K562 (cell line): Measurements from ENCODE around the gene HCCS. TPM values are rescaled to one million over a fixed set of nuclear protein-coding genes. Genes with fewer than 3 reads are reported as not detected.
A peak's percentile ranks its signal among the peaks of the same experiment; 100 is the strongest.

ENCODE experiments used
- ATF1 ChIP-seq, 2 experiments: fragments of 450-650 bp in 1 of 2; IDR thresholded peaks; 2 replicates each; pipeline ENCODE4 v1.6.1; 2016; ENCODE audit warnings: missing compliant biosample characterization in 1 of 2, missing genetic modification characterization in 1 of 2
- GATAD2A ChIP-seq: fragments of 450-650 bp; IDR thresholded peaks from 2 replicates; pipeline ENCODE4 v1.6.1; 2017
- HDAC8 ChIP-seq: fragments of 450-650 bp; IDR thresholded peaks from 2 replicates; pipeline ENCODE4 v1.6.1; 2016; ENCODE audit warnings: mild to moderate bottlenecking, missing genetic modification characterization, moderate library complexity, missing compliant biosample characterization
- MYNN ChIP-seq, 2 experiments: sonication (generic); formaldehyde crosslinking in 1 of 2; IDR thresholded peaks; 2 replicates each; pipeline versions ENCODE4 v1.5.0 to v1.6.1; 2016 to 2020; ENCODE audit warnings: antibody characterized with exemption in 1 of 2, missing genetic modification reagents in 1 of 2
- NR2C1 ChIP-seq, 2 experiments: fragments of 450-650 bp; IDR thresholded peaks; 2 replicates each; pipeline ENCODE4 v1.6.1; 2017; ENCODE audit warnings: mild to moderate bottlenecking in 2 of 2, antibody characterized with exemption in 1 of 2, inconsistent platforms in 1 of 2, missing compliant biosample characterization in 1 of 2, missing genetic modification characterization in 1 of 2
- POLR2G ChIP-seq: fragments of 200-400 bp; formaldehyde crosslinking; IDR thresholded peaks from 2 replicates; pipeline ENCODE4 v1.6.1; 2017; ENCODE audit warnings: low read depth, mild to moderate bottlenecking, antibody characterized with exemption, low read length, moderate library complexity
- POU5F1 ChIP-seq: fragments of 150-350 bp; IDR thresholded peaks from 2 replicates; pipeline ENCODE4 v1.6.1; 2014; ENCODE audit warnings: borderline replicate concordance, low read length, low read depth, mild to moderate bottlenecking; ENCODE audit not compliant: partially characterized antibody
- TAF7 ChIP-seq: fragments of 450-650 bp; IDR thresholded peaks from 2 replicates; pipeline ENCODE4 v1.6.1; 2016; ENCODE audit warnings: missing genetic modification characterization, missing compliant biosample characterization
- ZFPM2 ChIP-seq: fragments of 250-450 bp; sonication (Bioruptor Pico); IDR thresholded peaks from 2 replicates; pipeline ENCODE4 v1.5.1; 2022; ENCODE audit warnings: mild to moderate bottlenecking
- ZNF12 ChIP-seq: sonication (generic); formaldehyde crosslinking; IDR thresholded peaks from 2 replicates; pipeline ENCODE4 v1.4.0; 2020; ENCODE audit warnings: mild to moderate bottlenecking, missing genetic modification reagents
- ZNF134 ChIP-seq: fragments of 250-450 bp; sonication (Bioruptor Pico); conservative IDR thresholded peaks from 2 replicates; pipeline ENCODE4 v1.4.0; 2020
- ZNF696 ChIP-seq: fragments of 250-450 bp; sonication (Bioruptor Pico); conservative IDR thresholded peaks from 2 replicates; pipeline ENCODE4 v1.4.0; 2020; ENCODE audit warnings: mild to moderate bottlenecking, moderate library complexity
- polyA plus RNA-seq, 8 experiments: library from polyadenylated mRNA; depleted of rRNA in 4 of 8; stranded (reverse) in 5 of 8; unstranded in 3 of 8; fragments of >200 nt; fragmentation: Nextera tagmentation in 2 of 8; fragmentation: Illumina TruSeq in 1 of 8; extraction: Ambion mirVana in 2 of 8; extraction: Trizol in 1 of 8; gene quantifications; 2 replicates each; pipeline versions ENCODE4 v1.2.1 to v1.2.3, GENCODE V29; 2011 to 2014; ENCODE audit warnings: inconsistent platforms in 1 of 8, missing spikeins in 1 of 8
- total RNA-seq, 7 experiments: library from RNA; depleted of rRNA in 6 of 7; stranded (reverse); fragments of >200 nt in 6 of 7; fragmentation: Illumina TruSeq in 2 of 7; extraction: Trizol in 2 of 7; gene quantifications; 2 replicates each; pipeline versions ENCODE4 v1.2.1 to v1.2.3, GENCODE V29; 2011 to 2021; ENCODE audit warnings: low replicate concordance in 1 of 7
- TF ChIP-seq, protein P1 (sequence below): fragments of 200-800 bp; sonication (Bioruptor generic); IDR thresholded peaks from 2 replicates; pipeline ENCODE4 v1.6.1; 2017; ENCODE audit warnings: missing genetic modification characterization, missing compliant biosample characterization
- TF ChIP-seq, protein P2 (sequence below), 2 experiments: fragments of 450-650 bp in 1 of 2; sonication (generic) in 1 of 2; formaldehyde crosslinking in 1 of 2; IDR thresholded peaks in 1 of 2; conservative IDR thresholded peaks in 1 of 2; 2 replicates each; pipeline versions ENCODE4 v1.6.1 to v1.8.1; 2016 to 2023; ENCODE audit warnings: mild to moderate bottlenecking in 2 of 2, moderate library complexity in 2 of 2, inconsistent platforms in 1 of 2, missing genetic modification reagents in 1 of 2
- TF ChIP-seq, protein P3 (sequence below): fragments of 250-450 bp; sonication (Bioruptor Pico); IDR thresholded peaks from 2 replicates; pipeline ENCODE4 v1.8.0; 2022; ENCODE audit warnings: moderate library complexity, mild to moderate bottlenecking, inconsistent platforms
- TF ChIP-seq, protein P4 (sequence below): sonication (generic); formaldehyde crosslinking; IDR thresholded peaks from 2 replicates; pipeline ENCODE4 v1.8.0; 2022; ENCODE audit warnings: mild to moderate bottlenecking, missing genetic modification reagents

HCCS gene
- total and polyA plus RNA-seq, 9 of the 15 experiments (the other 6 are each of a cell fraction or from before 2014, with no cell fraction given), result 22.9 to 81.5 (median 66.9) TPM

DNA sequence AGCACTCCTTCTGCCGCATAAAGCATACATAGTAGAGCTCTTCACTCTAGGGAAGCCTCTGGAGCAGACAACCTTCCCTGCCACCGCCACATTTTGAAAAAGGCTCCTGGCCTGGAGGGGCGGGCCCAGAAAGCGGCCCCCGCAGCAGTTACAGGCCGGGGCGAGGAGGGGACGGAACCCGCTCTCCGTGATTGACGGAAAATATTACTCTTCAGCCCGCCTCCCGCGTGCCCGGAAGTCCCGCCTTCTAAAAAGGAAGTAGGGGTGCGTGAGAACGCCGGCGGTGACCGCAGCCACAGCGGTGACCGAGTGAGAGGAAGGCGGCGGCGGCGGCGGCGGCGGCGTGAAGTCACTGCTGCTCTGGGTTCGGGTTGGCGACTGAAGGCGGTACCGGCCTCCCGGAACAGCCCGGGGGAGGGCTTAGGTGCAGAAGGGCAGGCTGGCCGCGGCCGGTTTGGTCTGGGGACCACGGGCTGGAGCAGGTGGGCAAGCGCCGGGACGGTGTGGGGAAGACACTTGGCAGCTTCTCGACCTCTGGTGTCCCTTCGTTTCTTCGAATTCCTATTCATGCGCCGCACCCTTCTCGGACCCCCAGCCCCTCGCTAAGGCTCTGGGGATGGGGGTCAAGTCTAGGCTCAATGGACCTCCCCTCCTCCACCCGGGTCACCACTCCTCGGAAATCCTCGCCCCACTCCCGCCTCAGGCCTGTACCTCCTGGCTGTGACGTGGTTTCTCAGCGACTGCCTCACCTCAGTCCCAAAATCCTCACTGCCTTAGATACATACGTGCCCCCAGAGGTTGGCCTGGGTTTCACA, at the start of gene HCCS (continued):
- TF ChIP-seq POU5F1, result no peak
- TF ChIP-seq, protein P1, sequence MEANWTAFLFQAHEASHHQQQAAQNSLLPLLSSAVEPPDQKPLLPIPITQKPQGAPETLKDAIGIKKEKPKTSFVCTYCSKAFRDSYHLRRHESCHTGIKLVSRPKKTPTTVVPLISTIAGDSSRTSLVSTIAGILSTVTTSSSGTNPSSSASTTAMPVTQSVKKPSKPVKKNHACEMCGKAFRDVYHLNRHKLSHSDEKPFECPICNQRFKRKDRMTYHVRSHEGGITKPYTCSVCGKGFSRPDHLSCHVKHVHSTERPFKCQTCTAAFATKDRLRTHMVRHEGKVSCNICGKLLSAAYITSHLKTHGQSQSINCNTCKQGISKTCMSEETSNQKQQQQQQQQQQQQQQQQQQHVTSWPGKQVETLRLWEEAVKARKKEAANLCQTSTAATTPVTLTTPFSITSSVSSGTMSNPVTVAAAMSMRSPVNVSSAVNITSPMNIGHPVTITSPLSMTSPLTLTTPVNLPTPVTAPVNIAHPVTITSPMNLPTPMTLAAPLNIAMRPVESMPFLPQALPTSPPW (CRISPR knock-in tag), result peak; percentile 85
- no peak for TF ChIP-seq HDAC8
- peak; percentile 95 for TF ChIP-seq POLR2G
- TF ChIP-seq ZNF696 (CRISPR knock-in tag), result no peak
- TF ChIP-seq, protein P2, sequence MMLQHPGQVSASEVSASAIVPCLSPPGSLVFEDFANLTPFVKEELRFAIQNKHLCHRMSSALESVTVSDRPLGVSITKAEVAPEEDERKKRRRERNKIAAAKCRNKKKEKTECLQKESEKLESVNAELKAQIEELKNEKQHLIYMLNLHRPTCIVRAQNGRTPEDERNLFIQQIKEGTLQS (IDR thresholded peaks at IDR 0.05), result no peak
- TF ChIP-seq, protein P2 (CRISPR knock-in tag; conservative IDR thresholded peaks at IDR 0.05), result no peak
- no peak for TF ChIP-seq GATAD2A
- TF ChIP-seq ZNF12 (CRISPR knock-in tag), result no peak
- no peak for TF ChIP-seq ZFPM2 (CRISPR knock-in tag)
- TF ChIP-seq ZNF134 (CRISPR knock-in tag), result no peak
- TF ChIP-seq ATF1 (CRISPR knock-in tag; IDR thresholded peaks at IDR 0.05), result peak; percentile 80
- peak; percentile 85 for TF ChIP-seq ATF1 (tag; IDR thresholded peaks at IDR 0.05)
- TF ChIP-seq, protein P3, sequence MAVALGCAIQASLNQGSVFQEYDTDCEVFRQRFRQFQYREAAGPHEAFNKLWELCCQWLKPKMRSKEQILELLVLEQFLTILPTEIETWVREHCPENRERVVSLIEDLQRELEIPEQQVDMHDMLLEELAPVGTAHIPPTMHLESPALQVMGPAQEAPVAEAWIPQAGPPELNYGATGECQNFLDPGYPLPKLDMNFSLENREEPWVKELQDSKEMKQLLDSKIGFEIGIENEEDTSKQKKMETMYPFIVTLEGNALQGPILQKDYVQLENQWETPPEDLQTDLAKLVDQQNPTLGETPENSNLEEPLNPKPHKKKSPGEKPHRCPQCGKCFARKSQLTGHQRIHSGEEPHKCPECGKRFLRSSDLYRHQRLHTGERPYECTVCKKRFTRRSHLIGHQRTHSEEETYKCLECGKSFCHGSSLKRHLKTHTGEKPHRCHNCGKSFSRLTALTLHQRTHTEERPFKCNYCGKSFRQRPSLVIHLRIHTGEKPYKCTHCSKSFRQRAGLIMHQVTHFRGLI (CRISPR knock-in tag), result no peak
- TF ChIP-seq TAF7, result no peak
- no peak for TF ChIP-seq NR2C1 (IDR thresholded peaks at IDR 0.05)
- TF ChIP-seq NR2C1 (tag; IDR thresholded peaks at IDR 0.05), result no peak
- TF ChIP-seq MYNN (IDR thresholded peaks at IDR 0.05), result no peak
- no peak for TF ChIP-seq MYNN (CRISPR knock-in tag; IDR thresholded peaks at IDR 0.05)
- TF ChIP-seq, protein P4, sequence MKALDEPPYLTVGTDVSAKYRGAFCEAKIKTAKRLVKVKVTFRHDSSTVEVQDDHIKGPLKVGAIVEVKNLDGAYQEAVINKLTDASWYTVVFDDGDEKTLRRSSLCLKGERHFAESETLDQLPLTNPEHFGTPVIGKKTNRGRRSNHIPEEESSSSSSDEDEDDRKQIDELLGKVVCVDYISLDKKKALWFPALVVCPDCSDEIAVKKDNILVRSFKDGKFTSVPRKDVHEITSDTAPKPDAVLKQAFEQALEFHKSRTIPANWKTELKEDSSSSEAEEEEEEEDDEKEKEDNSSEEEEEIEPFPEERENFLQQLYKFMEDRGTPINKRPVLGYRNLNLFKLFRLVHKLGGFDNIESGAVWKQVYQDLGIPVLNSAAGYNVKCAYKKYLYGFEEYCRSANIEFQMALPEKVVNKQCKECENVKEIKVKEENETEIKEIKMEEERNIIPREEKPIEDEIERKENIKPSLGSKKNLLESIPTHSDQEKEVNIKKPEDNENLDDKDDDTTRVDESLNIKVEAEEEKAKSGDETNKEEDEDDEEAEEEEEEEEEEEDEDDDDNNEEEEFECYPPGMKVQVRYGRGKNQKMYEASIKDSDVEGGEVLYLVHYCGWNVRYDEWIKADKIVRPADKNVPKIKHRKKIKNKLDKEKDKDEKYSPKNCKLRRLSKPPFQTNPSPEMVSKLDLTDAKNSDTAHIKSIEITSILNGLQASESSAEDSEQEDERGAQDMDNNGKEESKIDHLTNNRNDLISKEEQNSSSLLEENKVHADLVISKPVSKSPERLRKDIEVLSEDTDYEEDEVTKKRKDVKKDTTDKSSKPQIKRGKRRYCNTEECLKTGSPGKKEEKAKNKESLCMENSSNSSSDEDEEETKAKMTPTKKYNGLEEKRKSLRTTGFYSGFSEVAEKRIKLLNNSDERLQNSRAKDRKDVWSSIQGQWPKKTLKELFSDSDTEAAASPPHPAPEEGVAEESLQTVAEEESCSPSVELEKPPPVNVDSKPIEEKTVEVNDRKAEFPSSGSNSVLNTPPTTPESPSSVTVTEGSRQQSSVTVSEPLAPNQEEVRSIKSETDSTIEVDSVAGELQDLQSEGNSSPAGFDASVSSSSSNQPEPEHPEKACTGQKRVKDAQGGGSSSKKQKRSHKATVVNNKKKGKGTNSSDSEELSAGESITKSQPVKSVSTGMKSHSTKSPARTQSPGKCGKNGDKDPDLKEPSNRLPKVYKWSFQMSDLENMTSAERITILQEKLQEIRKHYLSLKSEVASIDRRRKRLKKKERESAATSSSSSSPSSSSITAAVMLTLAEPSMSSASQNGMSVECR (CRISPR knock-in tag), result peak; percentile 80
